DMS79 (cell line): ENCODE measurements around the gene EPN2.
"Not testable (repeated sequence)": the region's sequence is repeated elsewhere in the genome, so short reads cannot be mapped to it uniquely, and the experiment has no call there.

Experiments used
- DNase-seq: peaks from one replicate; lab custom pipeline; 2025; lab: John Stamatoyannopoulos, UW

The EPN2 gene

GRCh38 chr17:19345486-19346350 is 108.6 kb downstream of the EPN2 start:
- no peak for DNase-seq

- no peak for DNase-seq
Measured at GRCh38 chr17:19346351-19347255, 109.4 kb downstream of the EPN2 start.

- DNase-seq, result no peak
Measured at GRCh38 chr17:19347323-19348080, 110.3 kb downstream of the EPN2 start.

- no peak for DNase-seq
Measured at GRCh38 chr17:19348081-19348650, 111.0 kb downstream of the EPN2 start.

GRCh38 chr17:19348806-19349205 is 111.6 kb downstream of the EPN2 start:
- DNase-seq, result no peak

GRCh38 chr17:19353401-19353800 is 116.2 kb downstream of the EPN2 start:
- DNase-seq, result not testable (repeated sequence)

- DNase-seq, result no peak
Measured at GRCh38 chr17:19354748-19355147, 117.6 kb downstream of the EPN2 start.

GRCh38 chr17:19357351-19357750 is 120.2 kb downstream of the EPN2 start:
- no peak for DNase-seq

GRCh38 chr17:19357761-19358160 is 120.6 kb downstream of the EPN2 start:
- DNase-seq, result no peak

GRCh38 chr17:19359151-19359550 is 122.0 kb downstream of the EPN2 start:
- DNase-seq, result no peak

- DNase-seq, result no peak
Measured at GRCh38 chr17:19359856-19360255, 122.7 kb downstream of the EPN2 start.

- no peak for DNase-seq
Measured at GRCh38 chr17:19360772-19361171, 123.6 kb downstream of the EPN2 start.

- DNase-seq, result no peak
Measured at GRCh38 chr17:19361326-19361725, 124.2 kb downstream of the EPN2 start.

- no peak for DNase-seq
Measured at GRCh38 chr17:19361944-19362276, 124.7 kb downstream of the EPN2 start.

- peak; percentile 69 for DNase-seq
Measured at GRCh38 chr17:19362277-19363113, 125.3 kb downstream of the EPN2 start, which contains the start of gene B9D1. Gene B9D1, minus strand, starts transcription at chr17:19362723. Its CDS starts 154 bp downstream, at chr17:19362569.

GRCh38 chr17:19363114-19363438 is 125.9 kb downstream of the EPN2 start:
- DNase-seq, result no peak

GRCh38 chr17:19363460-19364035 is 126.4 kb downstream of the EPN2 start:
- DNase-seq, result no peak

GRCh38 chr17:19364699-19365498 is 127.7 kb downstream of the EPN2 start:
- DNase-seq, result no peak

- DNase-seq, result no peak
Measured at GRCh38 chr17:19365499-19365817, 128.3 kb downstream of the EPN2 start.
